ENCODE data around the gene CLPTM1L.
"Not testable (repeated sequence)": the region's sequence is repeated elsewhere in the genome, so short reads cannot be mapped to it uniquely, and the experiment has no call there.

CLPTM1L gene

GRCh38 chr5:1289559-1289958 lies 55.3 kb downstream of the CLPTM1L start:
- H3K36me3 ChIP-seq (ENCODE audit: control insufficient read depth, insufficient read depth, low read length); H3K9me3 ChIP-seq (ENCODE audit: control insufficient read depth, insufficient read depth, low read length); H3K27ac ChIP-seq (ENCODE audit: low read length); H3K4me1 ChIP-seq (ENCODE audit: control insufficient read depth, insufficient read depth, low read length); H3K4me3 ChIP-seq (ENCODE audit: low read length); DNase-seq (ENCODE audit: low read depth, low spot score); H3K27me3 ChIP-seq (ENCODE audit: control insufficient read depth, insufficient read depth, low read length): not testable (repeated sequence)
- no CpG with 5 or more reads among the region's 32 CpGs for WGBS (ENCODE audit: insufficient coverage, insufficient read length)

- Histone ChIP-seq H3K4me3 (ENCODE audit: low read length) (no peak overlapping the region), H3K27ac (ENCODE audit: low read length) (no peak overlapping the region), H3K4me1 (ENCODE audit: control insufficient read depth, insufficient read depth, low read length) (peaks cover under 1% of the 10 kb centered on the region; the same call in 1 of the 2 replicates), H3K27me3 (ENCODE audit: control insufficient read depth, insufficient read depth, low read length) (no peaks in the 10 kb centered on the region), H3K36me3 (ENCODE audit: control insufficient read depth, insufficient read depth, low read length) (peaks cover 4% of the 10 kb centered on the region), H3K9me3 (ENCODE audit: control insufficient read depth, insufficient read depth, low read length) (no peaks in the 10 kb centered on the region)
- no peak for DNase-seq (ENCODE audit: low read depth, low spot score)
- WGBS (ENCODE audit: insufficient coverage, insufficient read length): no CpG with 5 or more reads among the region's 37 CpGs
Measured at GRCh38 chr5:1288439-1289335, 56.2 kb downstream of the CLPTM1L start.

GRCh38 chr5:1285883-1286291 lies 59.0 kb downstream of the CLPTM1L start:
- Histone ChIP-seq H3K9me3 (ENCODE audit: control insufficient read depth, insufficient read depth, low read length) (no peaks in the 10 kb centered on the region), H3K27me3 (ENCODE audit: control insufficient read depth, insufficient read depth, low read length) (no peaks in the 10 kb centered on the region), H3K36me3 (ENCODE audit: control insufficient read depth, insufficient read depth, low read length) (peaks cover 4% of the 10 kb centered on the region), H3K4me3 (ENCODE audit: low read length) (no peak overlapping the region), H3K27ac (ENCODE audit: low read length) (no peak overlapping the region), H3K4me1 (ENCODE audit: control insufficient read depth, insufficient read depth, low read length) (no peaks in the 10 kb centered on the region)
- WGBS (ENCODE audit: insufficient coverage, insufficient read length): no CpG with 5 or more reads among the region's 25 CpGs
- no peak for DNase-seq (ENCODE audit: low read depth, low spot score)

GRCh38 chr5:1285141-1285540 lies 59.8 kb downstream of the CLPTM1L start:
- H3K27me3 ChIP-seq (ENCODE audit: control insufficient read depth, insufficient read depth, low read length): no peaks in the 10 kb centered on the region
- WGBS (ENCODE audit: insufficient coverage, insufficient read length): no CpG with 5 or more reads among the region's 12 CpGs
- H3K27ac ChIP-seq (ENCODE audit: low read length): no peak overlapping the region
- H3K4me1 ChIP-seq (ENCODE audit: control insufficient read depth, insufficient read depth, low read length): no peaks in the 10 kb centered on the region
- peaks cover 4% of the 10 kb centered on the region for H3K36me3 ChIP-seq (ENCODE audit: control insufficient read depth, insufficient read depth, low read length)
- no peak for DNase-seq (ENCODE audit: low read depth, low spot score)
- no peaks in the 10 kb centered on the region for H3K9me3 ChIP-seq (ENCODE audit: control insufficient read depth, insufficient read depth, low read length)
- no peak overlapping the region for H3K4me3 ChIP-seq (ENCODE audit: low read length)

GRCh38 chr5:1284336-1284970 lies 60.4 kb downstream of the CLPTM1L start:
- H3K4me1 ChIP-seq (ENCODE audit: control insufficient read depth, insufficient read depth, low read length); H3K4me3 ChIP-seq (ENCODE audit: low read length); H3K36me3 ChIP-seq (ENCODE audit: control insufficient read depth, insufficient read depth, low read length); H3K9me3 ChIP-seq (ENCODE audit: control insufficient read depth, insufficient read depth, low read length); DNase-seq (ENCODE audit: low read depth, low spot score); H3K27me3 ChIP-seq (ENCODE audit: control insufficient read depth, insufficient read depth, low read length); H3K27ac ChIP-seq (ENCODE audit: low read length): not testable (repeated sequence)
- WGBS (ENCODE audit: insufficient coverage, insufficient read length): no CpG with 5 or more reads among the region's 27 CpGs

- not testable (repeated sequence) for H3K27ac ChIP-seq (ENCODE audit: low read length); H3K4me3 ChIP-seq (ENCODE audit: low read length); H3K27me3 ChIP-seq (ENCODE audit: control insufficient read depth, insufficient read depth, low read length); DNase-seq (ENCODE audit: low read depth, low spot score); H3K4me1 ChIP-seq (ENCODE audit: control insufficient read depth, insufficient read depth, low read length); H3K9me3 ChIP-seq (ENCODE audit: control insufficient read depth, insufficient read depth, low read length)
- peaks cover 11% of the 10 kb centered on the region for H3K36me3 ChIP-seq (ENCODE audit: control insufficient read depth, insufficient read depth, low read length)
- no CpG with 5 or more reads among the region's 16 CpGs for WGBS (ENCODE audit: insufficient coverage, insufficient read length)
Measured at GRCh38 chr5:1283729-1284041, 61.2 kb downstream of the CLPTM1L start.

GRCh38 chr5:1282993-1283728 lies 61.7 kb downstream of the CLPTM1L start:
- WGBS (ENCODE audit: insufficient coverage, insufficient read length): no CpG with 5 or more reads among the region's 40 CpGs
- H3K27ac ChIP-seq (ENCODE audit: low read length); H3K9me3 ChIP-seq (ENCODE audit: control insufficient read depth, insufficient read depth, low read length); H3K27me3 ChIP-seq (ENCODE audit: control insufficient read depth, insufficient read depth, low read length); DNase-seq (ENCODE audit: low read depth, low spot score); H3K4me1 ChIP-seq (ENCODE audit: control insufficient read depth, insufficient read depth, low read length); H3K4me3 ChIP-seq (ENCODE audit: low read length): not testable (repeated sequence)
- H3K36me3 ChIP-seq (ENCODE audit: control insufficient read depth, insufficient read depth, low read length): peaks cover 16% of the 10 kb centered on the region

GRCh38 chr5:1282131-1282992 lies 62.5 kb downstream of the CLPTM1L start:
- Histone ChIP-seq H3K36me3 (ENCODE audit: control insufficient read depth, insufficient read depth, low read length) (peaks cover 18% of the 10 kb centered on the region), H3K27me3 (ENCODE audit: control insufficient read depth, insufficient read depth, low read length) (no peaks in the 10 kb centered on the region), H3K27ac (ENCODE audit: low read length) (no peak overlapping the region), H3K4me1 (ENCODE audit: control insufficient read depth, insufficient read depth, low read length) (no peaks in the 10 kb centered on the region), H3K9me3 (ENCODE audit: control insufficient read depth, insufficient read depth, low read length) (no peaks in the 10 kb centered on the region), H3K4me3 (ENCODE audit: low read length) (no peak overlapping the region)
- no peak for DNase-seq (ENCODE audit: low read depth, low spot score)
- no CpG with 5 or more reads among the region's 37 CpGs for WGBS (ENCODE audit: insufficient coverage, insufficient read length)

GRCh38 chr5:1281038-1281882 lies 63.6 kb downstream of the CLPTM1L start:
- no peak overlapping the region for H3K4me3 ChIP-seq (ENCODE audit: low read length)
- H3K27ac ChIP-seq (ENCODE audit: low read length): no peak overlapping the region
- no peaks in the 10 kb centered on the region for H3K9me3 ChIP-seq (ENCODE audit: control insufficient read depth, insufficient read depth, low read length)
- no peaks in the 10 kb centered on the region for H3K4me1 ChIP-seq (ENCODE audit: control insufficient read depth, insufficient read depth, low read length)
- DNase-seq (ENCODE audit: low read depth, low spot score): no peak
- H3K36me3 ChIP-seq (ENCODE audit: control insufficient read depth, insufficient read depth, low read length): peaks cover 21% of the 10 kb centered on the region
- H3K27me3 ChIP-seq (ENCODE audit: control insufficient read depth, insufficient read depth, low read length): no peaks in the 10 kb centered on the region
- no CpG with 5 or more reads among the region's 16 CpGs for WGBS (ENCODE audit: insufficient coverage, insufficient read length)
